Smooth muscle cell (in vitro differentiated cells): Measurements from ENCODE around the gene ANKRD37. TPM values are rescaled to one million over a fixed set of nuclear protein-coding genes. Genes with fewer than 3 reads are reported as not detected.

ENCODE experiments used
- DNase-seq: peaks from one replicate; lab custom pipeline; 2025; ENCODE audit not compliant: unreplicated experiment; lab: John Stamatoyannopoulos, UW
- H2AFZ ChIP-seq: fragments of 200-600 bp; sonication (generic); 2 replicates; pipeline ENCODE4 v1.6.0; 2016; ENCODE audit warnings: antibody characterized with exemption, low read depth, mild to moderate bottlenecking
- H3F3A ChIP-seq: fragments of 200-600 bp; sonication (generic); 2 replicates; pipeline ENCODE4 v1.6.0; 2017; ENCODE audit warnings: antibody characterized with exemption, low read depth
- H3K27ac ChIP-seq: fragments of 200-600 bp; sonication (generic); 2 replicates; pipeline ENCODE4 v1.5.1; 2016; ENCODE audit warnings: low read depth, mild to moderate bottlenecking
- H3K27me3 ChIP-seq: fragments of 200-600 bp; sonication (generic); 2 replicates; pipeline ENCODE4 v1.6.1; 2016; ENCODE audit warnings: low read depth, mild to moderate bottlenecking
- H3K36me3 ChIP-seq: fragments of 200-600 bp; sonication (generic); 2 replicates; pipeline ENCODE4 v1.5.1; 2016; ENCODE audit warnings: low read depth
- H3K4me1 ChIP-seq: fragments of 200-600 bp; sonication (generic); 2 replicates; pipeline ENCODE4 v1.5.1; 2016; ENCODE audit warnings: low read depth
- H3K4me2 ChIP-seq: fragments of 200-600 bp; sonication (generic); 2 replicates; pipeline ENCODE4 v1.6.0; 2016; ENCODE audit warnings: mild to moderate bottlenecking
- H3K4me3 ChIP-seq: fragments of 200-600 bp; sonication (generic); 2 replicates; pipeline ENCODE4 v1.5.1; 2016; ENCODE audit warnings: mild to moderate bottlenecking
- H3K79me2 ChIP-seq: fragments of 200-600 bp; sonication (generic); 2 replicates; pipeline ENCODE4 v1.6.0; 2016; ENCODE audit warnings: low read depth, mild to moderate bottlenecking
- H3K9ac ChIP-seq: fragments of 200-600 bp; sonication (generic); 2 replicates; pipeline ENCODE4 v1.6.0; 2016; ENCODE audit warnings: low read depth
- H3K9me3 ChIP-seq: fragments of 200-600 bp; sonication (generic); replicated peaks from 2 replicates; pipeline ENCODE4 v1.5.1; 2016; ENCODE audit warnings: low read depth
- H4K20me1 ChIP-seq: fragments of 200-600 bp; sonication (generic); 2 replicates; pipeline ENCODE4 v1.6.0; 2016; ENCODE audit warnings: low read depth
- WGBS: methylation state at CpG from one replicate; pipeline ENCODE4 v1.1.7; 2016; ENCODE audit warnings: low lambda C conversion rate; 5-methylcytosine and 5-hydroxymethylcytosine counted together
- polyA plus RNA-seq: library from polyadenylated mRNA; unstranded; fragments of >200 nt; fragmentation: Nextera tagmentation; extraction: Ambion mirVana; gene quantifications from 2 replicates; pipeline ENCODE4 v1.2.1, GENCODE V29; 2016
- total RNA-seq: library from RNA; depleted of rRNA; stranded (reverse); fragments of >200 nt; gene quantifications from 2 replicates; pipeline ENCODE4 v1.2.3, GENCODE V29; 2014
- TF ChIP-seq, protein P1 (sequence below): fragments of 200-600 bp; sonication (generic); IDR thresholded peaks from 2 replicates; pipeline ENCODE4 v1.5.1; 2017; ENCODE audit warnings: borderline replicate concordance, mild to moderate bottlenecking, antibody characterized with exemption; ENCODE audit not compliant: insufficient read depth, poor library complexity, severe bottlenecking

The ANKRD37 gene
- total and polyA plus RNA-seq, 2 experiments from 2014 or later: 10.4 to 15.5 TPM

DNA sequence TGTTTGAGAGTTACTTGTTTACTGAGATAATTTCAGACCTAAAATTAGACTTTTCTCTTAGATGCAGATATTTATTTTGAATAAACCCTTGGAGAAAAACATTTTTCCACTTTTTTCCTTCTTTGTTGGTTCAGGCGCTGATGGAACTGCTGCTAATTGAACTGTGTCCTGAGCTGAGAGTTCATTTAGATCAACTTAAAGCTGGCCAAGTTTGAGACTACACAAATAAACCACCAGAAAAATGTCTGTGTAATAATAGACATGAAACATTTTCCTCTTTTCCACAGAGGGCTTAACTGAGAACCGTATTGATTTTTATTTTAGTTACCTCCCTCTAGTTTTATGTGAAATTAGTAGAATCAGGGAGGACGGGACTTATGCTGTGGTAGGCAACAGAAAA is 33.4 kb upstream of the ANKRD37 start:
- Histone ChIP-seq H3K27ac (no peak overlapping the region), H3K9me3 (no peaks in the 10 kb centered on the region), H3K4me2 (no peak overlapping the region), H4K20me1 (no peaks in the 10 kb centered on the region), H3K36me3 (no peaks in the 10 kb centered on the region), H3K9ac (no peak overlapping the region), H3K27me3 (no peaks in the 10 kb centered on the region), H3K4me1 (peaks cover 6% of the 10 kb centered on the region), H2AFZ (no peak overlapping the region), H3K79me2 (no peaks in the 10 kb centered on the region), H3F3A (no peaks in the 10 kb centered on the region), H3K4me3 (no peak overlapping the region)
- DNase-seq: no peak
- TF ChIP-seq, protein P1, sequence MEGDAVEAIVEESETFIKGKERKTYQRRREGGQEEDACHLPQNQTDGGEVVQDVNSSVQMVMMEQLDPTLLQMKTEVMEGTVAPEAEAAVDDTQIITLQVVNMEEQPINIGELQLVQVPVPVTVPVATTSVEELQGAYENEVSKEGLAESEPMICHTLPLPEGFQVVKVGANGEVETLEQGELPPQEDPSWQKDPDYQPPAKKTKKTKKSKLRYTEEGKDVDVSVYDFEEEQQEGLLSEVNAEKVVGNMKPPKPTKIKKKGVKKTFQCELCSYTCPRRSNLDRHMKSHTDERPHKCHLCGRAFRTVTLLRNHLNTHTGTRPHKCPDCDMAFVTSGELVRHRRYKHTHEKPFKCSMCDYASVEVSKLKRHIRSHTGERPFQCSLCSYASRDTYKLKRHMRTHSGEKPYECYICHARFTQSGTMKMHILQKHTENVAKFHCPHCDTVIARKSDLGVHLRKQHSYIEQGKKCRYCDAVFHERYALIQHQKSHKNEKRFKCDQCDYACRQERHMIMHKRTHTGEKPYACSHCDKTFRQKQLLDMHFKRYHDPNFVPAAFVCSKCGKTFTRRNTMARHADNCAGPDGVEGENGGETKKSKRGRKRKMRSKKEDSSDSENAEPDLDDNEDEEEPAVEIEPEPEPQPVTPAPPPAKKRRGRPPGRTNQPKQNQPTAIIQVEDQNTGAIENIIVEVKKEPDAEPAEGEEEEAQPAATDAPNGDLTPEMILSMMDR: no peak
- WGBS: 98% methylated on average over 3 of the region's 3 CpGs

DNA sequence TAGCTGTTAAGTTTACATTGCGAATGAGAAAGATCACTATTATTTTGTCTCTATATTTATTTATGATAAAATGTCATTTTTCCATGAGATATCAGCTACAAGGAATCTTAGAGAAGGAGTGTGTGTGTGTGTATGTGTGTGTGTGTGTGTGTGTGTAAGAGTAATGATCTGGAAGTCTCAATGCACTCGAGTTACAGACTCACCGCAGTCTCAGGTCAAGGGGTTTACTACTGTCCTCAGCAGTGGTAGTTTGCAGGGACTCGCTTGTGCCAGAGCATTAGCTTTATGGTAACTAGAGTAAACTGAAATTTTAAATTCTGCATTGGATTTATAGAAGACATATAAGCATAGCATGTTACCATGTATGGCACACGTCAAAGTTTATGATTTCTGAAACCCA is 31.8 kb upstream of the ANKRD37 start:
- Histone ChIP-seq H3K9ac (no peak overlapping the region), H3K4me1 (no peaks in the 10 kb centered on the region), H3K9me3 (no peaks in the 10 kb centered on the region), H3K79me2 (no peaks in the 10 kb centered on the region), H2AFZ (no peak overlapping the region), H3K36me3 (no peaks in the 10 kb centered on the region), H3K4me3 (no peak overlapping the region), H3K27me3 (no peaks in the 10 kb centered on the region), H4K20me1 (no peaks in the 10 kb centered on the region), H3F3A (no peaks in the 10 kb centered on the region), H3K4me2 (no peak overlapping the region), H3K27ac (no peak overlapping the region)
- DNase-seq: no peak
- TF ChIP-seq, protein P1: no peak
- 99% methylated on average over 5 of the region's 5 CpGs for WGBS

- TF ChIP-seq, protein P1: no peak
- Histone ChIP-seq H3K27me3 (no peaks in the 10 kb centered on the region), H3K4me1 (no peaks in the 10 kb centered on the region), H3K27ac (no peak overlapping the region), H3F3A (no peaks in the 10 kb centered on the region), H3K9ac (no peak overlapping the region), H2AFZ (no peak overlapping the region), H3K9me3 (no peaks in the 10 kb centered on the region), H3K4me2 (no peak overlapping the region), H3K79me2 (no peaks in the 10 kb centered on the region), H3K36me3 (no peaks in the 10 kb centered on the region), H4K20me1 (no peaks in the 10 kb centered on the region), H3K4me3 (no peak overlapping the region)
- 90% methylated on average over 3 of the region's 3 CpGs for WGBS
- DNase-seq: no peak
These were observed 26.9 kb upstream of the ANKRD37 start for GRCh38 chr4:185369731-185370130.

DNA sequence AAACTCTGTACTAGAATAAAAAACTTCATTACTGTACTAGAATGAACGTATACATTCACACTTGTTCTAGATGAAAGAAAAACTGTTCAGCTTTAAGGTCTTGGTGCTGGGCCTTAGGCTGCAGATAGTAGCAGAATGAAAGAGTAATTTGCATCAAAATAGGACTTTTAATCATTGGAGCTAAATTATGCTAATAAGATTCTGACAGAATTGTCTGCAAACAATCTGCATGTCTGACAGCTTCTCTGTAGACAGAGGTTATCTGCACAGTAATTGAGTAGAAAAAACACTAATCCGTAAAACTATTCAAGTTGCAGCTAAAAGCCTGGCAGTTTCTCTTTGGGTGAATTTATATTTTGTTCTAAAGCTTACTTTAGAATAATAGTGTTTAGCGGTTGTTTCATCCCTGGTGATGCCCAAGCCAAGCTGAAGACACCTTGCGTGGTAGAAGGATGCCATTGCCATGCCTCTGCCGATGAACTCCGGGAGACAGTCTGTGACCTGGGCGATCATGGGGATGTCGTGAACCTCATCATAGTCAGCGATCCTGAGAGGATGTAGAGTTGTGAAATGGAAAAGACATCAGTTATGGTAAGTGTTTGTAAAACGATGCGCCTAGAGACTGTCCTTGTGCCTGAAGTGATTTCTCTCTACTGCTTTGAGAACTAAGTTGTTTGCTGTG is 26.2 kb upstream of the ANKRD37 start:
- H3K27me3 ChIP-seq: no peaks in the 10 kb centered on the region
- DNase-seq: no peak
- 96% methylated on average over 11 of the region's 11 CpGs for WGBS
- H2AFZ ChIP-seq: no peak overlapping the region
- H3K4me3 ChIP-seq: no peak overlapping the region
- H3K79me2 ChIP-seq: no peaks in the 10 kb centered on the region
- H3K9me3 ChIP-seq: no peaks in the 10 kb centered on the region
- H4K20me1 ChIP-seq: no peaks in the 10 kb centered on the region
- TF ChIP-seq, protein P1: no peak
- no peak overlapping the region for H3K4me2 ChIP-seq
- H3K9ac ChIP-seq: no peak overlapping the region
- no peaks in the 10 kb centered on the region for H3F3A ChIP-seq
- no peaks in the 10 kb centered on the region for H3K4me1 ChIP-seq
- H3K36me3 ChIP-seq: no peaks in the 10 kb centered on the region
- H3K27ac ChIP-seq: no peak overlapping the region
